NCI-H1694 treated with DMSO at 0.1 percent for 48 hours (cell line): Measurements from ENCODE around the gene UBTF.
"Not testable (repeated sequence)": the region's sequence is repeated elsewhere in the genome, so short reads cannot be mapped to it uniquely, and the experiment has no call there.

ENCODE experiments used
- DNase-seq: peaks from one replicate; lab custom pipeline; 2025; lab: John Stamatoyannopoulos, UW

The UBTF gene

DNA sequence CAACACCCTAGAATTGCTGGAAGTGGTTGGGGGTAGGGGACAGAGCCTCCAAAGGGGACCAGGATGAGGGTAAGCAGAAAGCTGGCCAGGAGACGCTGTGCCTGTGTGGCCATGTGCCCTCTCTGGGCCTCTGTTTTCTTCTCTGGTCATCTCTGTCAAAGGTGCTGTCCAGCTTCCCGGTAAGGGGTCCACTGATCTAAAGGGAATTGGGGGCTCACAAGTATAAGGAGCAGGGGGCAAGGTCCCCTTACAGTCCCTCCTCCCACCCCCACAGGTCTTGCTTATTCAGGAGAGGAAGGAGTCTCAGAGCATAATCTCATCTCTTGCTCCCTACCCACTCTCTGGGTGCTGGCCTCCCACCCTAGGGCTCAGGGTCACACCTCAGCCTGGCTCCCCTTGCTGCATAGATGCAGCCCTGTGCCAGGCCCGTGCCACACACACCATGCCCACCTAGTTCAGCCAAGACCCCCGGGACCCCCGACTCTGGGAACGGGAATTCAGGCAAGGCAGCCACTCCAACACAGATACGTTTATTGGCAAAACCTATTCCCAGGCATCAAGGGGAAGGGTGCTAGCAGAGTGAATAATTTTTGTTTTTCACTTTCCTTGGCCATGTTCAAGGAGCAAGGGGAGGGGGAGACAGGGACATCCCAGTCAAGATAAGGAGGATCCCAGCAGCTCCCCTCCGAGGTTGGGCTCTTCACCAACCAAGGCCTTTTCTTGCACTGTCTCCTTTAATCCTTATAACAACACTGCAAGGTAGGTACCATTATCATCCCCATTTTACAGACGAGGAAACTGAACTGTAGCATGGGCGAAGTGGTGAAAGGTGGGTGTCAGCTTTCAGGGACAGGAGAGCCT, 28.6 kb upstream of the UBTF start:
- DNase-seq, result no peak

DNA sequence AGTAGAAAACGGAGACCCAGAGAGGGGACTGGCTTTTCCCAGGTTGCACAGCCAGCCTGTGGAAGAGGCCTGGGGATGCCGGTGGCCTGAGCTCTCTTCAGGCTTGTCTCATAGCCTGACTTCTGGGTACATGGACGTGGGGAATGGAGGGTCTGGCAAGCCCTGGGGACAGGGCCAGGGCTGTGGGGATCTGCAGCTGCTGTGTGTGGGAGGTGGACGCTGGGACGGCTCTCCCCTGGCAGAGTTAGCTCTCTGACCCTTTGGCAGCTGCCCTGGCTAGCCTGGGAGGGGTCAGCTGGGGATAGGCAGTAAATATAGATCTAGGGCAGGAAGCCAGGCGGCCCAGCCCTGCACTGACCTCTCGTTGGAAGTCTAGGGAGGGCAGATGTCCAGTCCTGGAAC, 28.0 kb upstream of the UBTF start:
- no peak for DNase-seq

DNA sequence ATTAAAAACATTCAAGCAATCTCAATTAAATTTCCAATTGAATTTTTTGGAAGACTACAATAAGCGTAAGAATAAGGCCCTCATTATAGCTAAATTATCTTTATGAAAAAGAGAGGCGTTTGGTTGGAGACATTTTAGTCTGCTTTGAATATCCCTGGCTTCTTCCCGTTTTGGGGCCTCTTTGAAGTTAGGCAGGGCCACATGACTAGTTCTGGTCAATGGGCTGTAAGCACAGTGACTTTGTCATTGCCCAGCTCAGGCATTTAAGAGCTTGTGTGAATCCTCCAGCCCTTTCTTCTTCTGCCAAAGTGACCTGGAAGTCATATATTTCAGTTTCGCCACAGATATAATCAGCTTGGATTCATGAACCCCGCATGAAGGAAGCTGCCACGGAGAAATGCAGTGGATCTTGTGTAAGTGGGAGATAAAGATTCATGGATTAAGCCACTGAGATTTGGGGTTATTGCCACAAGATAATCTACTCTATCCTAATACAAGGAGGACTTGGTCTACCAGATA, 21.7 kb upstream of the UBTF start:
- no peak for DNase-seq

DNA sequence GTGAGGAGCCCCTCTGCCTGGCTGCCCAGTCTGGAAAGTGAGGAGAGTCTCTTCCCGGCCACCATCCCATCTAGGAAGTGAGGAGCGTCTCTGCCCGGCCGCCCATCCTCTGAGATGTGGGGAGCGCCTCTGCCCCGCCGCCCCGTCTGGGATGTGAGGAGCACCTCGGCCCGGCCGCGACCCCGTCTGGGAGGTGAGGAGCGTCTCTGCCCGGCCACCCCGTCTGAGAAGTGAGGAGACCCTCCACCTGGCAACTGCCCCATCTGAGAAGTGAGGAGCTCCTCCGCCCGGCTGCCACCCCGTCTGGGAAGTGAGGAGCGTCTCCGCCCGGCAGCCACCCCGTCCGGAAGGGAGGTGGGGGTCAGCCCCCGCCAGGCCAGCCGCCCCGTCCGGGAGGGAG, 18.4 kb upstream of the UBTF start:
- not testable (repeated sequence) for DNase-seq

DNA sequence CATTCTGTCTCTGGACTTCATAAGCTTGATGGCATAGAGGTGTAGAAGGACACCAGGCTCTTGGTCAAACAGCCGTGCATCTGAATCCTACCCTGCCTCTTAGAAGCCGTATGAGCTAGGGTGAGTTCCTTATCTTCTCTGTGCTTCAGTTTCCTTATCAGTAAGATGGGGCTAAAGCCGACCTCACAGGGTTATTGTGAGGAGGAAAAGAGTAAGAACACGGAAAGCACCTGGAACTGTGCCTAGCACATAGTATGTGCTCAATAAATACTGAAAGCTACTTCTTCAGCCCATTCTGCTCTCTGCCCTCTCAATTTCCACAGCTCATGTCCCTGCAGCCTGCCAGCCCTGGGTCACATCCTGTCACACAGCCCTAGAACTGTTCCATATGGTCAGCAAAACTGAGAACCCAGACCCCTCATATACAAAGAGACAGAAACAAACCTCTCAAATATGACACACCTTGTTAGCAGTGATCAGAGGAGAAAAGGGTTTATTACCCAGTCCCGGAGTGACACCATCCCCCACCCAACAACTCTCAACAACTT, 17.0 kb upstream of the UBTF start:
- no peak for DNase-seq

DNA sequence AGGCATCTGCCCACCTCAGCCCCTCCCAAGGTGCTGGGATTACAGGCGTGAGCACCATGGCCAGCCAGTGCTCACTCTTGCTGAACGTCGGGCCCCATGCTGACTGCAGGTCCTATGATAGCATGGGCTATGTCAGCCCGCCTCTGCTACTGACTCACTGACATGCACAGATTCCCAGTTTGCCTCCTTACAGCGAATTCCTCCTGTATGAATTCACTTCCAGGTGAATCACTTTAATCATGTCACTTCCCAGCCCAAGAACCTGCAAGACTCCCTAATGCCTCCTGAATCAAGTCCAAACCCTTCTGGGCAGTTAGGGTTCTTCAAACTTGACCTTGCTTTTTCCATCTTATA, 16.1 kb upstream of the UBTF start:
- DNase-seq, result no peak

DNA sequence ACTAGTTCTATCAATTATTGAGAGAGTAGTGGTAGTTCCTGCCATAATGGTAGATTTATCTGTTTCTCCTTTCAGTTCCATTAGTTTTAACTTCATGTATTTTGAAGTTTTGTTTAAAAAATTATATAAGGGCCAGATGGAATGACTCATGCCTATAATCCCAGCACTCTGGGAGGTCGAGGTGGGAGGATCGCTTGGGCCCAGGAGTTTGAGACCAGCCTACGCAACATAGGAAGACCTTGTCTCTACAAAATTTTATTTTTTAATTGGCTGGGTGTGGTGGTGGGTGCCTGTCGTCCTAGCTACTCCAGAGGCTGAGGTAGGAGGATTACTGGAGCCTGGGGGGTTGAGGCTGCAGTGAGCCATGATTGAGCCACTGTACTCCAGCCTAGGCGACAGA, 14.1 kb upstream of the UBTF start:
- no peak for DNase-seq

DNA sequence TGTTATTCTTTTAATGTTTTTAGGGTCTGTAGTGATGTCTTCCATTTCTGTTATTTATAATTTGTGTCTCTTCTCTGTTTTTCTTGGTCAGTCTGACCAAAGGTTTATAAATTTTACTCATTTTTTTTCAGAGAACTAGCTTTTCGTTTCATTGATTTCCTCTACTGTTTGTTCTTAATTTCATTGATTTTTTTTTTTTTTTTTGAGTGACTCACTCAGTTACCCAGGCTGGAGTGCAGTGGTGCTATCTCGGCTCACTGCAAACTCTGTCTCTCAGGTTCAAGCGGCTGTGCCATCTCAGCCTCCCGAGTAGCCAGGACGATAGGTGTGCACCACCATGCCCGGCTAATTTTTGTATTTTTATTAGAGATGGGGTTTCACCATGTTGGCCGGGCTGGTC, 12.6 kb upstream of the UBTF start:
- no peak for DNase-seq

DNA sequence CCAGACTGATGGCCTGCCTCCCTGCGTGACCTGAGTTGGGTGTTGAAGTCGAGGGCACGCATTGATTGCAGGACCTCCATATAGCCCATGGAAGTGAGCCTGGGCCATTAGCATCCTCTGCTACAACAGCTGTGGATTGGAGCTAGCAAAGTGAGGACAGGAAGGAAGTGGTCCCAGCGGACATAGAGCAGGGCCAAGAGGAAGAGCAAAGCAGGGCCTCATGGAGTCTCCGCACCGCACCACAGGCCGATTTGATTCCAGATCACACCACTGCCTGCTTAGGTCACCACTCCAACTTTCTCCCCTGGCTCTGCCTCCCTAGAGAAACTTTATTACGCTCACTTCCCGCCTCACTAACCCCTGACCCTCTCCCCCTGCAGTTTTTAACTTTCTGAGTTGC, 10.7 kb upstream of the UBTF start:
- DNase-seq, result no peak

DNA sequence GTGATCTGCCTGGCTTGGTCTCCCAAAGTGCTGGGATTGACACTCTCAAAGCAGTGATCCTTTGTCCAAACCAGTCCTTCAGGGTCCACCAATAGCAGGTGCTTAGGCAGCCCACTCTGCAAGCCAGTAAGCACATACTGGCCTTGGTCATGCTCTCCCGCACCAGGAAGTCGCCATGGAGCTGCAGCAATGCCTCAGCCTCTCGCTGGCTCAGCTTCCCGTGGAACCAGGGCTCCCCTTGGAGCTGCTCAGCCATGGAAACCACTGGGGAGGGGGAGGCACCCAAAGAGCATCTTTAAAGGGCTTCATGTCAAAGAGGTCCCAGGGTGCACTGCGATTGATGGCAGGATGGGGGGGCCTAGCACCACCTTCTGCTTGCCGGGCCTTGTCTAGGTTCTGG, 9.6 kb upstream of the UBTF start:
- DNase-seq, result no peak

DNA sequence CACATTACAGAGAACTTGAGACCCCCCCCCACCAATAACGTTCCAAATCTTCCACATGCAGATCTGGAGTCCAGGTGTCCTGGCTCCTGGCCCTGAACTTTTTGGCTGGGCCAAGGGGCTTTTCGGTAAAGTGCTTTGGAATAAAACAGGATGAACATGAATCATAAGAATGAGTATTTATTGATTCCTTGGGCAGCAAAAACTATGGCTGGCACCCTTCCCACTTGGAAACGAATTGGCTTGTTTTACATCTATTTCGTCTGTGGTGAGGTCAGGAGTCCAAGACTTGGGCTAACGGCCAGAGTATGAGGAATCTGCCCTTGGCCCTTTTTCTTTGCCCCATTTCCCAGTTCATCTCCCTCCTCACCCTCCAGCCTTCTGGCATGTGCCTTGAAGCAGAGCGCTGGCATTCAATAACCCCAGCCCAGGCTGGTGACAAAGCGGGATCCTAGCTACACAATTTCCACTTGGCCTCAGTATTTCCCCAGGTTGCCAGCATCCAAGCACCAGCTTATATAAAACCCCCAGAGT, 4.1 kb upstream of the UBTF start:
- peak; percentile 36 for DNase-seq

DNA sequence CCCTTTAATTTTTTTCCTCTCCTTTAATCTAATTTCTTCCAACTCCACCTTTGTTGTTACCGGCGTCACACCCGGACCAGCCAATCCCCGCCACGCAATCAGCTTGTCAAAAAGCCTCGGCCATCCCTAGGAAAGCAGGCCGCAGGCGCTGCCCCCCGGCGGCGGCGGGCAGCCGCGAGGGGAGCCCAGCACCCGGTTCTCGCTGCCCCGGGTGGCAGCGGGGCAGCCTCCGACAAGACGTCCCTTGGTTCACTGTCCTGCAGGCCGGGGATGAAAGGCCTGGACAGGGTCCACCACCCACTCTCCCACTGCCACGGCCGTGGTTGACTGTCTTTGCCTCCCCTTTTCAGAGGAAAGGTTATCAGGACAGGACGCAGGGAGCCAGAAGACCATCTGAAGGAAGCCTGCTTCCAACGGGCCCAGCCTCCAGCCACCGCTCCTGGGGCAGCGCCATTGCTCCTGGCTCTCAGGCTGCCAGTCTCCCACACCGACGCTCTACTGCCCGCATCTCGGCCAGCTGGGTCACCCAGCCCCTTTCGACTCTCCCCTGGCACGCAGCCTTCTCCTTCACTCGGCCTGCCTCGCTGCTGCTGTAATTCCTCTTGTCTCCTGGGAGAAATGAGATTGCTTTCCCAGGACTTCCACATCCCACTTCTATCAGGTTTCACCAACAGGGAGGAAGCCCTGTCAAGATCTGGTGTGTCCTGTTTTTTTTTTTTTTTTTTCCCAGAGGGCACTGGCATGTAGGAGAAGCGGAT, 2.8 kb upstream of the UBTF start:
- DNase-seq, result peak; percentile 80

DNA sequence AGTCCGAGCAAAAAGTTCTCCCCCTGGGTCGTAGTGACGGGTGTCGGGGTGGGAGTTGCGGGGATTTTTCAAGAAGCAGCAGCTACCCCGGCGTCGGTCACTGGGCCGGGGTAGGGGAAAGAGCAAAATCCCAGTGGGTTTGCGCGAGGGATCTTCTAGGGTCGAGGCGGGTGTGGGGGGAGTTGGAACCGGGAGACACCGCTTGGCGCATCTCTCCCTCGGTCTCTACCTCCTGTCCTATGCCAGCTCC, 2.3 kb upstream of the UBTF start:
- no peak for DNase-seq

DNA sequence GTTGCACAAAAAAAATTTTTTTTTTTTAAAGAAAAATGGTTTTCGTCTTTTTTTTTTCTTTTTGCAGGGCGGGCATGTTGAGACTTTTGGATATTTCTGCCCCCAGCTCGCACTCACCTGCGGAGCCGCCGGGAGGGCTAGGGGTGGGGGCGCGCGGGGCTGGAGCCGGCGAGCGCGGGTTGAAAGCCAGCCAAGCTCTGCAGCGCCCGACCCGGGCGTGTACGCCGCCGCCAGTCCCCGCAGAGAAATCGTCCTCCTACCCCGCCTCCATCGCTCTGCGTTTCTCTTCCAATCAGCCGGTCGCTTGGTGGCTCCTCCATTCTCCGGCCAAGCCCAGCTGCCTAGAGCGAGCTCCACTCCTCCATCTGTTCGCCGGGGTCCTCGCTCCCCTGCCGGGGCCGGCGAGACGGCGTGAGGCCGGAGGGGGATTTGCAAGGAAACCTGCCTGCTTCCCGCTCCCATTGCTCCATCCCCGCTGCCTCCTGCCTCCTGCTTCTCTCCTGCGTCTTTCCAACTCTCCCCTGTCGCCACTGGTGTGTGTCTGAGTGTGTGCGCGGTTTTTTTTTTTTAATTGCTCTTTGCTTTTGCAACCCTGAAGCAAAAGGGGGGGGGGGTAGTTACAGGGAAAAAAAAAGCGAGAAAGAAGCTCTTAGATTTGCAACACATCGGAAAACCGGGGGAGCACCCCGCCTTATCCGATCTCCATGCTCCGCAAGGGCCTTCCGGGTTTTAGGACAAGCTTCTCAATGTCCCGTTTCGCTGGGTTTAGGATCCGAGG, 1.8 kb upstream of the UBTF start:
- DNase-seq, result peak; percentile 85

DNA sequence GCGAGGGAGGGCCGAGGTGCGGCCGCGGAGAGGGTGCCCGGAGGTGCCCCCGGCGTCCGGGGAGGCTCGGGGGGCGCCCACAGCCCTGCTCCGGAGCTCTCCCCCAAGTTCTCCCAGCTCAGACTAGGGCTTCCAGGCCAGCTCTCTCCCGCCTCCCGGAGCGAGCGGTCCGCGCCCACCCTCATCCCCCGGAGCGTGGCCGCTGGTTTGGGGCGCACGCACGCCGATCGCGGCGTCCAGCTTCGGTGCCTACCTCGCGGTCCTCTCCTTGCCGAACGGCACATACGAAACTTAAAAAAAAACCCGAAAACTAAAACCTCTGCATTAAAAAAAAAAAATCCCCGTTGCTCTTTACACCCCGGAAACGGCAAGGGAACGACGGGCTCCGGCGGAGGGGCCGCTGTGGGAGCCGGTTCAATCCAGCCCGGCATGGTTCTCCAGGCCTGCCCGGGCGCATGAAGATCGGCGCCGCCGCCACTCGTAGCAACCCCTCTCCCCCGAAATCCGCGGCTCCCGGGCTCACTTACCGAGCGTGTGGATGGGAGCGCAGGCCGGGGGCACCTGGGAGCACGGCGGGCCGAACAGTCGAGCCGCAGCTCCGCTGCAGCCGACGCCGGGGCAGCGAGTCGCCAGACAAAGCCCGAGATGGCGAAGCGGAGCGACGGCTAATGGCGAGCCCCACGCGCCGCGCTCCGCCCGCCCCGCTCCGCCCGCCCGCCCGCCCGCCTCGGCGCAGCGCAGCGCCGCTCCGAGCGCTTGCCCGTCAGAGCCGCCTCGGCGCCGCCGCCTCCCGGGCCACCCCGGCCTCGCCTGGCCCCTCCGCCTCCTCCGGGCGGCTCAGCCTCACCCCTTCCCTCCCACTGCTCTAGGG, 973 bp upstream of the UBTF start:
- DNase-seq, result peak; percentile 47

DNA sequence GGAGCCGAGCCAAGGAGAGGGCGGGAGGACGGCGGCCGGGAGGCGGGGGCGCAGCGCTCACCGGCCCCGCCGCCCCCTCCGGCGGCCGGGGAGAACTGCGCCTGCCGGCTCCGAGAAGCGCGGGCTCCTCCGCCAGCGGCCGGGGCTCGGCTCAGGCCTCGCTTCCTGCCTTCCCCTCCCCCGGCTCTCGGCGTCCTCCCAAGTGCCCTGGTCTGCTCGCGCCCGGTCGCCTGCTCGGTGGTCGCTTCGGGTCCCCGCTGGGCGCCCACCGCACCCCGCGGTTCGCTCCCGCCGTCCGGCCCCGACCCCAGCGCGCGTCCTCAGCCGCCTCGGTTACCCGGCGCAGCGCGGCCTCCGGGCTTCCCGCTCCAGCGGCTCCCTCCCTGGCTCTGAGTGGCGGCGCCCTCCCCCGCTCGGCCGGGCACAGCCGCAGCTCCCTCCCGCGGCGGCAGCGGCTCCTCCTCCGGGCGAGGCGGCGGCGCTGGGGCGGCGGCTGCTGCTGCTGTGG, 313 bp downstream of the UBTF start:
- peak; percentile 23 for DNase-seq

DNA sequence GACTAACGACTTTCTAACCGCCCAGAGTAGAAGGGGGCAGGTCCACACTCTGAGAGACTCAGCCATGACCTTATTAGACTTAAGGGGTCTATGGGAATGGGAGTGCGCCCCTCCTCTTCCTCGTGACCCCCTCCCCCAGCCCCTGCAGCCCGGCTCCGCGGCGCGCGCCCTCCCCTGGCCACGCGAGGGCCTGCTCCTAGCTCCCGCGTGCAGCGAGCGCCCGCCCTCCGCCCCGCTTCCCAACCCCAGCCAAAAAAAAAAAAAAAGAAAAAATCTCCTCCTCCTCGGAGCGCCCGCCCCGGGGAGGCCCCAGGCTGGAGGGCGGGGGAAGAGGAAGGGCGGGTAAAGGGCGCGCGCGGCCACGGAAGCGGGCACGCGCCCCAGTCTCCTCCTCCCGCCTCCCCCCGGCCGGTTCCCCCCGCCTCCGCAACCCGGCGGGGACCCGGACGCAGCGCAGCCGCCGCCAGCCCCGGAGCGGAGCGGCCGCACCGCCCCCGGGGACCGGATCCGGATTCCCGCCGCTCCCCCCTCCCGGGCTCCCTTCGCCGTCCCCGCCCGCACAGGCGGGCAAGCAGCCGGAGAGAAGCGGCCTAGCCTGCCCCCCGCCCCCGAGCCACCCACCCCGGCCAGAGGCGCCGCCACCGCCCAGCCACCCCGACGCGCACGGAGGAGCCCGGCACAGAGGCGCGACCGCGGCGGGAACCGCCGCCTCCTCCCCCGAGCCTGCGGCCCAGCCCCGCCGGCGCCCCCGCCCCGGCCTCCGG, 949 bp downstream of the UBTF start:
- DNase-seq, result peak; percentile 75

DNA sequence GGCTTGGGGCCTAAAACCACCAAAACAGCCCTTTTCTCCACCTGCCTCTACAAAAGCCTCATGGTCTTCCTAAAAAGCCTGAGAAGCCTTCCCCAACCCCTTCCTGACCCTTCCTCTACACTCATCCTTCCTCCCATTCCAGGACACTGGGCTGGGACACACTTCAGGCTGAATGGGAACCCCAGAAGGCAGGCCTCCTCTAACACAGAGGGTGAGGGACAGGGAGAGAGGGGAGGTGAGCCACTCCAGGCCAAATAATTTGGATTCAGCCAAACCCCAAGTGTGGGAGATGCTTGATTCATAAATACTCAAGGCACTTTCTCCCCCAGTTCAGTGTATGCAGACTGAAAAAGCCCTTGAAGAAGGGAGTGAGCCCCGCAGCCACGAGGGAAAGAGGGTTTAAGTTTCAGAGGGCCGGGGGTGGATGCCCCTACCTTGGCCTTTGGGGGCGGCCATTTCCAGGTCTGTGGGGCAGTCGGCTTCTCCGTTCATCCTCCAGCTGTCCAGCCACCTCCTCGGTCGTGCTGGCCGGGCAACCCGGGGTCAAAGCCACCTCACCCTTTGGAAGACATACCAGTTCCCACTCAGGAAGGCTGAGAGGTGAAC, 1.6 kb downstream of the UBTF start:
- DNase-seq, result no peak

DNA sequence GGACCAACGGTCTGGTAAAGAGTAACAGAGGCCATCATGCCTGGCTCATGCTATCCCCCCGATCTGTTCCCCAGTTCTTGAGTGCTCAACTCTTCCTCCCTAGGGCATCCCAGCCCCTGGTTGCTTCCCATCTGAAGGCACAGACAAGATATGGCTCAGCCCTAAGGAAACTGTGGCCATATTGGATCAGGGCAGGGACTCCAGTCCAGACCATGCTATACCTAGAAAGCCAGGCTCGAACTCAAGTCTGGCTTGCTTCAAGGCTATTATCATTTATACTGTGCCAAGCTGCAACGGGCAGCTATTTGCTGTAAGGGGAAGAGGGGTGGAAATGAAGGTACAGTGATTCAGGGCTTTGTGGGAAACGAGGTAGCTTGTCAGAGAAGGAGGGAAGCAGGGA, 2.8 kb downstream of the UBTF start:
- no peak for DNase-seq

DNA sequence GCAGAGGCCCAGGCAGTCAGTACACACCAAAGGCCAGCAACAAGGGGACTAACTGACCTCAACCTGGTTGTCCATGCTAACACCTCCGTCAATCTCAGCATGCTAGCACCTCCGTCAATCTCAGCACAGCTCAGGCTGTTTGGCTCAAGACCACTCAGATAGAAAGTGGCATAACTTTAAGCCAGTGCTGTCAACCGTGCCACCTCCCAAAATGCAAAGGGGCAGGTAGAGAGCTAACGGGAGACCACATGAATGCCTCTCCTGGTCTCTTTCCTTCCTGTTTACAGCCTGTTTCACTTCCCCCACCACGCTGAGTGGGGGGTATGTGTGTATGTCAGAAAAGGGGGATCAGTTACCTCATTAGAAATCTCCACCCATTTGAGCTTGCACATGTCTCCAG, 3.3 kb downstream of the UBTF start:
- DNase-seq, result no peak
